HuH-7 (cell line): ENCODE results near the gene FBN3.
"Not testable (repeated sequence)": the region's sequence is repeated elsewhere in the genome, so short reads cannot be mapped to it uniquely, and the experiment has no call there.

ENCODE experiments used
- DNase-seq: peaks from one replicate; pipeline ENCODE4 v3.0.0; 2011; ENCODE audit warnings: low spot score

The FBN3 gene

DNA sequence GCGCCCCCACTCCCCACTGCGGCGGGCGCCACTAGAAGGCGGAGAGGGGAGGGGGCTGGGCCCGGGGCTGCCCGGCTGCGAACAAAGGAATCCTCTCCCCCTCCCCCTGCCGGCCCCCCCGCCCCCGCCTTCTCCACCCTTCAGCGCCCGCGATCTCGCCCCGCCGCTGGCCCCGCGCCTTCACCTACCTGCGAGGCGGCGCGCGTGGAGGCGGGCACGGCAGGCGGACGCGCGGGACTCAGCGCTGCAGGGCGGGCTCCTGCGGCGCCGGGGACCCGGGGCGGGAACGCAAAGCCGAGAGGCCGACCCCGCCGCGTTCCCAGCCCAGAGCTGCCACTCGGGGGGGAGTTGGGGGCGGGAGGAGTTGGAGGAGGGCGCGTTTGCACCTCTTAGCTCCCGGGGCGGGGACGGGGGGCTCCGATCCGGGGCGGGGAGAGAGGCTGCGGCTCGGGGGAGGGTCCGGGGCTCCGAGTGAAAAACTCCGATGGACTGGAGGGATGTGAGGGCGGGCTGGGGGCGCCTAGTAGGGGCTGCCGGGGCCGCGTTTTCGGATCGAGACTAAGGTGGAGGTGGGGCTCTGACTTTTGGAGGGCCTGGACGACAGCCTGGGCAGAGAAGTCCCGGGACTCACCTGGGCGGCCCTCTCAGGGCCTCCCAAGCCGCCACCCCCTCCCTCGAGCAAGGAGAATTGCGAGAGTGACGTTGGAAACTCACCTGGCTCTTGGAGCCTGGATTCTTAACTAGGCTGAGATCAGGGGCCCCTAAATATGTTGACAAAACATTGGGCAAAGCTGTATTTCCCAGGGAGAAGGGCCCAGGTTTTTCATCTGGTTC lies at the start of gene FBN3:
Gene FBN3 (minus strand): TSS at position 332 of the 834 bp plus-strand sequence. CDS start 2,112 bp downstream, outside the sequence.
- no peak for DNase-seq

DNA sequence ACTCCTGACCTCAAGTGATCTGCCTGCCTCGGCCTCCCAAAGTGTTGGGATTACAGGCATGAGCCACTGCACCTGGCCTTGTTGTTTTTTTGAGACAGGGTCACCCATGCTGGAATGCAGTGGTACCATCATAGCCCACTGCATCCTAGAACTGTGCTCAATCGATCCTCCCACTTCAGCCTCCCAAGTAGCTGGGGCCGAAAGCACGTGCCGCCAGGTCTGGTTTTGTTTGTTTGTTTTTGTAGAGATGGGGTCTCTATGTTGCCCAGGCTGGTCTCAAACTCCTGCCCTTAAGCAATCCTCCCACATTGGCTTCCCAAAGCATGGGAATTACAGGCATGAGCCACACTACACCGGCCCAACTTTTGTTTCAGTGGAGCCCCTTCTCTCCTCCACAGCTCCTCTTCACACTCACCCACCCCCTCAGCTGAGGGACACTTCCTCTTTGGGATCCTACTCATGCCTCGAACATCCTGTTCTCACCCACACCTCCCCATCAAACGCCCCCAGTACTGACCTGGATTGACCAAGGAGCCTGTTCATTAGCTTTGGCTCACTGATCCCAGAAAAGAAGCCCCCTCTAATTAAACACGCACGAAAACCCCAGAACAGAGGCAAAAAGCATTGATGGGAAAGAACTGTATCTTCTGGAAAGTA lies 47.0 kb upstream of the FBN3 start:
- no peak for DNase-seq

DNA sequence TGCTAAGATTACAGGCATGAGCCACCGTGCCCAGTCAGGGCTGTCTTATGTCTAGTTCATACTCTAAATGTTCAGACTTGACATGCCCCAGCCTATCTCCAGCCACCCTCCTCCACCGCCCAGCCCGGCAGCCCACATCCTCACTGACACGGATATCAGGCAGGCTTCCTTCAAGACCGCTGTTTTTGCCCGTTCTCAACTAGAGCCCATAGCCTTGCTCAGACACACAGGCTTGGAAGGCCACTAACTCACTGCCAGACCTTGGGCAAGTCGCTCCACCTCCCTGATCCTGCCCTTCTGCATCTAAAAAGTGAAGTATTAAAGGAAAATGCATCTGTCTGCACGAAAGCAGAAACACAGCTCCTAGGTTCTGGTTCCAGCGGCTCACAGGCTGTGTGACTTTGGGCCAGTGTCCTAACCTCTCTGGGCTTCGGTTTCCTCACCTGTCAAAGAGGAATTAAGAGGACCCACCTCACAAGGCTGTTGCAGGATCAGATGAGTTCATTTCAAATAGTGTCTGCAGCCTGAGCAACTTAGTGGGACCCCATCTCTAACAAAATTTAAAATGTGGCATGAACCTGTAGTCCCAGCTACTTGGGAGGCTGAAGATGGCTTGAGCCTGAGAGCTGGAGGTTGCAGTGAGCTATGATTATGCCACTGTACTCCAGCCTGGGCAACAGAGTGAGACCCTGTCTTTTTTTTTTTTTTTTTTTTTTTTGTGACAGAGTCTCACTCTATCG lies 45.3 kb upstream of the FBN3 start:
- DNase-seq: no peak

DNA sequence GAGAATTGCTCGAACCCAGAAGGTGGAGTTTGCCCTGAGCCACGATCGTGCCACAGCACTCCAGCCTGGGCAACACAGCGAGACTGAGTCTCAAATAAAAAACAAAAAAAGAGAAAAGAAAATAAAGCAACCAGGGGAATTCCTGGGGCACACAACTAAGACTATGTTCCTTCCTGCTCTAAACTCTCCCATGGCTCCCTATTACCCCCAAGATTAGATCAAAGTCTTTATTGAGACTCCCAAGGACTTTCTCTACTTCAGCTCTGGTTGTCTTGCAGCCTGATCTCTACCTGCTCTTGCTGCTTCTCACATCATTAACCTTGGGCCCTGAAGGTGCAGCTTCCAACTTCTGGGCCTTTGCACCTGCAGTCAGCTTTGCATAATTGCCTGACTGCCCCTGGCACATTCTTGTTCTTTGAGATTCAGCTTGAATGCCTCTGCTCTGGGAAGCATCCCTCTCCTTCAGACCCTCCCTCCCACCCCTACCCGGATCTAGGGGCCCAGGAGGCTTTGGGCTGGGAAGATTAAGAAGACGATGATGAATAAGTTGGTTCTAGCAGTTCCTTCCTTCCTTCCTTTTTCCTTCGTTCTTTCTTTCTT lies 42.9 kb upstream of the FBN3 start:
- no peak for DNase-seq

DNA sequence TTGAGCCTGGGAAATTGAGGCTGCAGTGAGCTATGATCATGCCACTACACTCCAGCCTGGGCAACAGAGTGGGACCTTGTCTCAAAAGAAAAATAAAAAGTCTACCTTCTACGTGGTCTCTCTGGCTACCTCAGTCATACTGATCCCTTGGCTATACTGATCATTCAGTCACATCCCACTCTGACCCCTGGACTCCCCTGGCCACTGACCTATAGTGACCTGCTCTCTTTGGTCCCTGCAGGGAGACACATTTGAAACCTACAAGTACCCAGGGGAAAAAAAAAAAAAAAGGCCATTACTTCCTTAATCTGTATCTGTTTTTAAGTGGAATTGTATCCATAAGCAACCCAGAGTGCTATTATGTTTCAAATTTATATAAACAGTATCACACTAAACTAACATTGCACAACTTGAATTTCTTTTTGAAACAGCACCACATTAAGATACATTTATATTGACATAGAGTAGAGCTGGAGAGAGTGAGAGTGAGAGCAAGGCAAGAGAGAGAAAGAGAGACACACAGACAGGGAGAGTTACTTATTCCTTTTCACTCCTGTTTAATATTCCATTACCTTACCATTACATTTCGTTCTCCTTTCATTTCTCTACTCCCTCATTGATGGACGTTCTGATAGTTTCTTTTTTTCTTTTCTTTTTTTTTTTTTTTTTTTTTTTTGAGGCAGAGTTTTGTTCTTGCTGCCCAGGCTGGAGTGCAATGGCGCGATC lies 36.1 kb upstream of the FBN3 start:
- DNase-seq: no peak

DNA sequence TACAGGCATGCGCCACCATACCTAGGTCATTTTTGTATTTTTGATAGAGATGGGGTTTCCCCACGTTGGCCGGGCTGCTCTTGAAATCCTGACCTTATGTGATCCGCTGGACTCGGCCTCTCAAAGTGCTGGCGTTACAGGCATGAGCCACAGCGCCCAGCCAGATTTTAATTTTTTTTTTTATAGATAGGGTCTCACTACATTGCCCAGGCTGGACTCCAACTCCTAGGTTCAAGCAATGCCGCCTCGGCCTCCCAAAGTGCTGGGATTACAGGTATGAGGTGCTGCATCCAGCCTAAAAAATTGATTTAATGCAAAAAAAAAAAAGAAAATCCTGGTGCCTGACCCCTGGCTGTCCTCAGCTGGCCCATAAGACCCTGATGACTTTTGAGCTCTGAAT lies 34.9 kb upstream of the FBN3 start:
- no peak for DNase-seq

DNA sequence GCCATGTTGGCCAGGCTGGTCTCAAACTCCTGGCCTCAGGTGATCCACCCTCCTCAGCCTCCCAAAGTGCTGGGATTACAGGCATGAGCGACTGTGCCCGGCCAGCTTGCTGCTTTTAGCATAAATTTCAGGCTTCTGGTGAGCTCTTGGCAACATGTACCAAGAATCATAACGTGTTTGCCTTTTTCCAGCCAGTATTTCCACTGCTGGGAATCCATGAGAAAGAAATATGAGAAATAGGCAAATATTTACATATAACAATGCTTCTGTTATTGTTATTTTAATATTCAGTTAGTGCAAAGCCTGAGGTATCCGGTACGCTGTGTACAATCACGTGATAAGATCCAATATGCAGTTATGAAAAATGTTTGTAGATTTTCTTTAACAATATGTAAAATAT lies 30.6 kb upstream of the FBN3 start:
- DNase-seq: no peak

DNA sequence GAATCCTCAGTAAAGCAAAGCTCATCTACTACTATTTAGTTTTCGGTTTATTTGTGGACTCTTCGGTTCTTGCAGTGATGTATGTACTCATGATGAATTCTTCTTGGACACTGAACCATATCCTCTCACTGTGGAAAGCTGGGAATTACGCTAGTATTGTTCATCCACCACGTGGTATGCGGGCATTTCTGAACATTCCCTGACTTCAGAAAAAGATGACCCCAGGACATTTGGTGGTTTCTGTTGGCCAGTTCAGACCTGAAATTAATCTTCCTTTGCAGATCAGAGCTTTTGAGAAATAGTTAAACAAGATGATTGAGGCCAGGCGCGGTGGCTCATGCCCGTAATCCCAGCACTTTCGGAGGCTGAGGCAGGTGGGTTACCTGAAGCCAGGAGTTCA lies 25.3 kb upstream of the FBN3 start:
- no peak for DNase-seq

DNA sequence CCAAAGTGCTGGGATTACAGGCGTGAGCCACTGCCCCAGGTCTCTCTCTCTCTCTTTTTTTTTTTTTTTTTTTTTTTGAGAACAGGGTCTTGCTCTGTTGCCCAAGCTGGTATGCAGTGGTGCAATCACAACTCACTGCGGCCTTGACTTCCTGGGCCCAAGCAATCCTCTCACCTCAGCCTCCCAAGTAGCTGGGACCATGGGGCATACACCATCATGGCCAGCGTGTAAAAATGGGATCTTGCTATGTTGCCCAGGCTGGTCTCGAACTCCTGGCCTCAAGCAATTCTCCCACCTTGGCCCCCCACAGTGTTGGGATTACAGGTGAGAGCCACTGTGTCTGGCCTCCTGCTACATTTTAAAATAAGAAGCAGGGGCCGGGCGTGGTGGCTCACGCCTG lies 19.1 kb upstream of the FBN3 start:
- DNase-seq: no peak

DNA sequence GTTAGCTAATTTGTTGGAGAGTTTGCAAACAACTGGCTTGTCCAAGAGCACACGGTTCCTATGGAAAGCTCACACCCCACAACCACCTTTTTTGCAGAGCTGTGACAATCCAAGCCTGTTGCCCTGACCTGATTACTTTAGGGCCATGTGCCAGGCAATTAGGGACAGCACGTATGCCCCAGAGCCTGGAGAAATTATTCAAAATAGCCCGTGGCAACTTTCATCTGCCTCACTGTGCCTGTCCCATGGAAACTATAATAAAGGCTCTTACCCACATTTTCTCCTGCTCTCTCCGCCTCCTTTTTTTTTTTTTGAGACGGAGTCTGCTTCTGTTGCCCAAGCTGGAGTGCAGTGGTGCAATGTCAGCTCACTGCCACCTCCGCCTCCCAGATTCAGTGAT lies 18.6 kb upstream of the FBN3 start:
- no peak for DNase-seq

DNA sequence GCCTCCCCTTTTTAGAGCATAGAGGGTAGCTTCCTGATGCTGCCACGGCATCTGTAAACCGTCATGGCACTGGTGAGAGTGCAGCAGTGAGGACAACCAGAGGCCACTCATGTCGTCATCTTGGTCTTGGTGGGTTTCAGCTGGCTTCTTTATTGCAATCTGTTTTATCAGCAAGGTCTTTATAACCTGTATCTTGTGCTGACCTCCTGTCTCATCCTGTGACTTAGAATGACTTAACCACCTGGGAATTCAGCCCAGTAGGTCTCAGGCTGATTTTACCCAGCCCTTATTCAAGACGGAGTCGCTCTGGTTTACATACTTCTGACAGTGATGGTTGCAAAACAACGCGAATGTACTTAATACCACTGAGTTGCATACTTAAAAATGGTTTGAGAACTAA lies 14.4 kb upstream of the FBN3 start:
- DNase-seq: no peak

DNA sequence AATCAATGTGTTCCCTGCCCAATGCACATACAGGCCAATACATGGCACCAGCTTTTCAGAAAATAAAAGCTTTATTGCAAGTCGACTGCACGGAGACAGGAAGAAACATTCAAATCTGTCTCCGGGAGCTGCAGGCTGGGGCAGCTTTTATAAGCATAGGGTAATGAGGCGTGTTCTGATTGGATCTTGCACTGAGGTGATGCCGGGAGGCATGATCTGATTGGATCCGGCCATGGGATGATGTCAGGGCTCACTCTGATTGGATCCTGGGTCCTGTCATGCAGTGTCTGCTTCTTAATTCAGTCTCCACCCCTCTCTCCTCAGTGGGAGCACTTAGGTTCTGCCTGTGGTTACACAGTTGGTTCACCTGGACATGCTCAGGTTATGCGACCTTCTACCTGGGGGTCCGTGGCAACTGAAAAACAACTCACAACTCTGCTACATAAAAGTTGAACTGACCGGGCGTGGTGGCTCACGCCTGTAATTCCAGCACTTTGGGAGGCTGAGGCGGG lies 11.8 kb upstream of the FBN3 start:
- DNase-seq: no peak

DNA sequence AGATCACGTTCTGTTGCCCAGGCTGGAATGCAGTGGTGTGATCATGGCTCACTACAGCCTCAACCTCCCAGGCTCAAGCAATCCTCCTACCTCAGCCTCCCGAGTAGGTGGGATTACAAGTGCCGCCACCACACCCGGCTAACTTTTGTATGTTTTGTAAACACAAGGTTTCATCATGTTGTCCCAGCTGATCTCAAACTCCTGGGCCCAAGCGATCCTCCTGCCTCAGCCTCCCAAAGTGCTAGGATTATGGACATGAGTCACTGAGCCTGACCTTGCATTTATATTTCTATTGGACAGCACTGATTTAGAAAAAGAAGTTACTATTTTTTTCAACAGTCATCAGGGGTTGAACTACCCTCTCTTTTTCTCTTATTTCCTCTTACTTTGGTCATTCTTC lies 9.9 kb upstream of the FBN3 start:
- DNase-seq: not testable (repeated sequence)

DNA sequence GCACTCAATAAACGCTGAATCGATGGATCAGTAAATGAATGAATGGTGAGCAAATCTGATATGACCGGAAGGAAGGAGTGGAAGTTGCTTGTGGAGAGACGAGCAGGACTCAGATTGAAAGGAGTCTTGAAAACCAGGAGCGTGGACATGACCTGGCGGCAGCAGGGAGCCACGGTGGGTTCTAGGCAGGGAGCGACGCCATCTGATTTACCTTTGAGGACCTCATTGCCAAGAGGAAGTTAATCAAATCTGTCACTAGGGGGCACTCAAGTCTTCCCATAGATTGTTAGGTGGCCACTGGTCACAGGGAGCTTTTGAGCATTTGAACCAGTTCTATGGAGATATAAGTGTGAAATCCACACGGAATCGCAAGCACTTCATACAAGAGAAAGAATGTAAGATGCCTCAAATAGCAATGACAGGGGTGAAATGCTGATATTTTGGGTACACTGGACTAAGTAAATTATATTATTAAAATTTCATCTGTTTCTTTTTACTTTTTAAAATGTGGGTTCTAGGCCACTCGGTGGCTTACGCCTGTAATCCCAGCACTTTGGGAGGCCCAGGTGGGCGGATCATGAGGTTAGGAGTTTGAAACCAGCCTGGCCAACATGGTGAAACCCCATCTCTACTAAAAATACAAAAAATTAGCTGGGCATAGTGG lies 9.2 kb upstream of the FBN3 start:
- DNase-seq: no peak

DNA sequence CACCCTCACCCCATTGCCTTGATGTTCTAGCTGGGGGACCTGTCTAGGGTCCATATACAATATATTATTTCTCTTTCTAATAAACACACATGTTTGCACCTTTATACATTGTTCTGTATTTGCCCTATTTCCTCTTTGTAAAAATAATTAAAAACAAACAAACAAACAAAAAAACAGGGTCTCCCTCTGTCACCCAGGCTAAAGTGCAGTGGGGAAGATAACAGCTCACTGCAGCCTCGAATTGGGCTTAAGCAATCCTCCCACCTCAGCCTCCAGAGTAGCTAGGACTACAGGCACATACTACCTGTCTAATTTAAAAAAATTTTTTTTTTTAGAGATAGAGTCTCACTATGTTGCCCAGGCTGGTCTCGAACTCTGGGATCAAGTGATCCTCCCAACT lies 5.9 kb upstream of the FBN3 start:
- DNase-seq: no peak

DNA sequence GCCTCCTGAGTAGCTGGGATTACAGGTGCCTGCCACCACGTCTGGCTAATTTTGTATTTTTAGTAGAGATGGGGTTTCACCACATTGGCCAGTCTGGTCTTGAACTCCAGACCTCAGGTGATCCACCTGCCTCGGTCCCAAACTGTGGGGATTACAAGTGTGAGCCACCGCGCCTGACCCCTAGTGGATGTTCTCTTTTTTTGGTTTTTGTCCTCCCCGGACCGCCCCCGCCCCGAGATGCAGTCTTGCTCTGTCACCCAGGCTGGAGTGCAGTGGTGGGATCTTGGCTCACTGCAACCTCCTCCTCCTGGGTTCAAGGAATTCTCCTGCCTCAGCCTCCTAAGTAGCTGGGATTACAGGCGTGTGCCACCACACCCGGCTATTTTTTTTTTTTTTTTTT lies 4.6 kb upstream of the FBN3 start:
- not testable (repeated sequence) for DNase-seq

DNA sequence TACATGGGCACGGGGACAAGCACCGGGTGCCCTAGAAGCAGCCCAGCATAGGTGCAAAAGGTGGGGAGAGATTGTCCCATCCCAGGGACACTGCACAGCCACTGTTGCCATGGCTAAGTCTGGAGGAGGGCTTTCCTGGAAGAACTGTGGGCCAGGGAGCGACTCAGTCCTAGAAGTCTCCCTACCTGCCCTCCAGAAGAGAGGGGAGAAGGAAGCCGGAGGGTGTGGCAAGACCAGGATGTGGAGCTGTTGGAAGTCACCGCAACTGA lies 2.3 kb upstream of the FBN3 start:
- no peak for DNase-seq

DNA sequence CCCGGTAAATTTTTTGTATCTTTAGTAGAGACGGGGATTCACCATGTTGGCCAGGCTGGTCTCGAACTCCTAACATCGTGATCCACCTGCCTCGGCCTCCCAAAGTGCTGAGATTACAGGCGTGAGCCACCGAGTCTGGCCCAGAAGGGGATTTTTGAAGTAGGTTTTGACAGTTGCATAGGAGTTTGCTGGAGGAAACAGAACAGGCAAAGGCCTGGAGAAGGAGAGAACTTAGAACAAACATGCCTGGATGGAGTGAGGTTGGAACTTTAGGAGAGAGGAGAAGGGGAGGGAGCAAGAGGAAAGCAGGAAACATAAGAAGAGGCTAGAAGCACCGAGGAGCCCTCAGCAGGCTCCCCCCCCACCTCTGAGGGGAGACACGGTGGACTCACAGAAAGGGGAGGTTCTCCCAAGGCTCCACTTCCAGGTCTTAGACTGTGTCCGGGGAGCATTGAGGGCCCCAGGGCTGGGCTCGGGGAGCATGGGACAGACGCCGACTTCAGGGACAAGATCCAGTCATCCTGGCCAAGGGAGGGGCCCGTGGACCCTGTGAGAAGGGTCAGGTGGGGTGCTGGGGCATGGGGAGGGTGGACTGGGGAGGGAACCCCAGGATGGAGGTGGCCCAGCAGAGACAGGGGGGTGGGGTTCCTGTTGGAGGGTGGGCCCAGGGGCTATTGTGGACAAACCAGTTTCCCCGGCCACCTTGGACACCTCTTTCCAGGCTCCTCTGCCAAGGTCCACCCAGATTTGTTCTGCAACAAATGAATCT lies 1.8 kb upstream of the FBN3 start:
- DNase-seq: no peak

DNA sequence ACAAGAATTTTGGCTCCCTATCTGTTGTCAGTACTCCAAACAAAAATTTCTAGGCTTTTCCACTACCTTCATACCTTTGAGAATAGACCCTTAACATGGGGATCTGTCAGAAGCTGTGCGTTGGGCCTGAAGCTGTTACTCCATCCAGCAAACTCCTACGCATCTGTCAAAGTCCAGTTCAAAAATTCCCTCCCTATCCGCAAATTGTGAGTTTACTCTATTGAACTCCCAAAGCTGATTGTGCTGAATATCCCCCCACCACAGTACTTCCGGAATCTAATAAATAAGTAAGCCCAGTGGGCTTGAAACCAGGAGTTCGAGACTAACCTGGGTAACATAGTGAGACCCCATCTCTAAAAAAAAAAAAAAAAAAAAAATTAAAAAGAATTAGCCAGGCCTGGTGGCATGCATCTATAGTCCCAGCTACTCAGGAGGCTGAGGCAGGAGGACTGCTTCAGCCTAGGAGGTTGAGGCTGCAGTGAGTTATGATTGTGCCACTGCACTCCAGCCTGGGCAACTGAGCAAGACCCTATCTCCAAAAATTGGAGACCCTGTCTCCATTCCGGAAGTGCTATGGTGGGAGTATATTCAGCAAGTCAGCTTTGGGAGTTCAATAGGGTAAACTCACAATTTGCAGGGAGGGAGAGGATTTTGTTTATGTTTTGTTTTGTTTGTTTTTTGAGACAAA lies 930 bp upstream of the FBN3 start:
- no peak for DNase-seq
